ENCODE measurements around the gene DPF3.

DNA sequence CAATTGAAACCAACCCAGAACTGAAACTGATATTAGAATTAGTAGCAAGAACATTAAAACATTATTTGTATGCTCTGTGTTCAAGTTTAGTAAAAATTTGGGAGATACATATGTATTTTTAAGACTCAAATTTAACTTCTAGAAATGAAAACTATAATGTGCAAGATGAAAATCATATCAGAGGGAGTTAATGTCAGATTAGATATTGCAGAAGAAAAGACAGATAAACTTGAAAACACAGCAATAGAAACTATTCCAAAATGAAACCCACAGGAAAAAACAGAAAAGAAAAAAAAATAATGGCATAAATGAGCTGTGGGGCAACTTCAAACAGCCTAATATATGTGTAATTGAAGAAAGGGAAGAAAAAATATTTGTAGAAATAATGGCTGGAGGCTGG, 134.9 kb downstream of the DPF3 start:
- no peak for TF ChIP-seq SUZ12 (IDR thresholded peaks at IDR 0.05; ENCODE audit: extremely low read depth, insufficient read depth, insufficient read length)
- no peak for TF ChIP-seq ZNF274 (IDR thresholded peaks at IDR 0.05; ENCODE audit: low read depth, low read length)
